ENCODE measurements around the gene ENOX1.
"Not testable (repeated sequence)": the region's sequence is repeated elsewhere in the genome, so short reads cannot be mapped to it uniquely, and the experiment has no call there.

The ENOX1 gene

DNA sequence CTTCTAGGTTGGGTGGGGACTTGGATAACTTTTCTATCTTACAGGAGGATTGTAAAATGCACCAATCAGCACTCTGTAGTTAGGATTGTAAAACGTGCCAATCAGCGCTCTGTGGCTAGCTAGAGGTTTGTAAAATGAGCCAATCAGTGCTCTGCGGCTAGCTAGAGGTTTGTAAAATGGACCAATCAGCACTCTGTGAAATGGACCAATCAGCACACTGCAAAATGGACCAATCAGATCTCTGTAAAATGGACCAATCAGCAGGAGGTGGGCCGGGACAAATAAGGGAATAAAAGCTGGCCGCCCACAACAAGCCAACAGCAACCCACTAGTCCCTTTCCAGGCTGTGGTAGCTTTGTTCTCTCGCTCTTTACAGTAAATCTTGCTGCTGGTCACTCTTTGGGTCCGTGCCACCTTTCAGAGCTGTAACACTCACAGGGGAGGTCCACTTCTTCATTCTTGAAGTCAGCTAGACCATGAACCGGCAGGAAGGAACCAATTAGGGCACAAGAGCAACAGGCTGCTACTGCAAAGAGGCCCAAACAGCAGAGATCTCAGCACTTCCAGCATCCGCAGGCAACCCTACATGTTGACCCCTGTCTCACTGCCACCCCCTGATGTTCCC is 606.6 kb downstream of the ENOX1 start:
- DNase-seq, result no peak

DNA sequence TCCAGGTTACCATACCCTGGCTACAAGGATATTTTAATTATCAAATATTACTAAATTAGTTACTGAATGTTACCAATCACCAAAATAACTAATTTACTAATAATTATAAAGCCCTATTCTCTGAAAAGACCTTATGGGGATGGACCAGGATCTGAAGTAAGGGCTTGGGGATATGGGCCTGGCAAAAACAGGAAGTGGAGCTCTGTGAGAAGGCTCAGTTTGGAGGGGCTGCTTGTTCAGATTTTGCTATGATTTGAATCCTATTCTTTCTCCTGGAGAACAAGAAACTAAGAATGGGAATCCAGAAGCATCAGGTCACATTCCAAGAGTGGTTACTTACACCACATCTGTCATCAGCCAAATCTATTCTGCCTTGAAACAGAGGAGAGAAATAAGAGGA is 615.3 kb downstream of the ENOX1 start:
- no peak for DNase-seq

DNA sequence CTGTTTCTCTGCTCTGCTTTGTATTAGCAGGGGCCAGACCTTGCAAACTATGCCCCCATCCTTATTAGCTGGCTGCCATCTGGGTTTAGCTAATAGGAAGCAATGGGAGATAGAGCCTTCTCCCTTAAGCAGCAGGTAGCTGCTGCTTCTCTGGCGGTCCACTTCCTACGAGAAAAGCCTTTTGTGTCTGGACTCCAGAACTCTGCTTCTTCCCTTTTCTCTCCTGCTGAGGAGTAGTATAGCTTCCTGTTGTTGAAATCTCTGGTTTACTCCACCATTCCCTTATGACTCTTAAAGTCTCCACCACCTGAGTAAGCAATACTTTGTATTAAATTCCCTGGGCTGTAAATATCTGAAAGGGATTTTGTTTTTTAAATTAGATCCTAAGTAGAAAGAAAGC is 616.3 kb downstream of the ENOX1 start:
- no peak for DNase-seq

DNA sequence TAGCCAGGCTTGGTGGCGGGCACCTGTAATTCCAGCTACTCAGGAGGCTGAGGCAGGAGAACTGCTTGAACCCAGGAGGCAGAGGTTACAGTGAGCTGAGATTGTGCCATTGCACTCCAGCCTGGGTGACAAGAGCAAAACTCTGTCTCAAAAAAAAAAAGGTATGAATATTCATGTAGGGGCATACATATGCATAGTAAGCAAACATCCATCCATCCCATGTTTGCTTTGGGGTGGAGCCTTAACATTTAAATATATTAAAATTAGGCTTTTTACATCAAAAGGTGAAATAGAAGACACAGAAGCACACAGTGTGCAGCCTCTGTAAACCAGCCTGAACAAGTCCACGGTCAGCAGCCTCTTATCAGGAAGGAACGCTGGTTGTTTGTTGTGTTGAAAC is 618.3 kb downstream of the ENOX1 start:
- DNase-seq, result not testable (repeated sequence)

DNA sequence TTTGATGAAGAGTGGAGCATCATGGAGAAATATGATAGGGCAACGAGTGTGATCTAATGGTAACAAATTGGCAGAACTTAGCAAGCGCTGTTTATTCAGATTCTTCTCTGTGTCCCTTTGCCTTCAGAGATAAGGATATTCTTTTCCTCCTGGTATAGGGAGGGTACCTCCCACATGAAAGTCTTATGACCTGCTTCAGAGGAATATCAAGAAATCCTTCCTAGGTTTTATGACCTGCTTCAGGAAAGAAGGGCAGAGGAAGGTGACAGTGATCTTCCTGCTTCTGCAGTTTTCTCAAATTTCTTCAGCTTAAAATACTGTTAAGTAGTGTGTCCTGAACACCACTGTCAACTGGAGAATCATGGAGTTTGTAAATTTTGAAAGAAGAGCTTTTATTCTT is 619.0 kb downstream of the ENOX1 start:
- no peak for DNase-seq

DNA sequence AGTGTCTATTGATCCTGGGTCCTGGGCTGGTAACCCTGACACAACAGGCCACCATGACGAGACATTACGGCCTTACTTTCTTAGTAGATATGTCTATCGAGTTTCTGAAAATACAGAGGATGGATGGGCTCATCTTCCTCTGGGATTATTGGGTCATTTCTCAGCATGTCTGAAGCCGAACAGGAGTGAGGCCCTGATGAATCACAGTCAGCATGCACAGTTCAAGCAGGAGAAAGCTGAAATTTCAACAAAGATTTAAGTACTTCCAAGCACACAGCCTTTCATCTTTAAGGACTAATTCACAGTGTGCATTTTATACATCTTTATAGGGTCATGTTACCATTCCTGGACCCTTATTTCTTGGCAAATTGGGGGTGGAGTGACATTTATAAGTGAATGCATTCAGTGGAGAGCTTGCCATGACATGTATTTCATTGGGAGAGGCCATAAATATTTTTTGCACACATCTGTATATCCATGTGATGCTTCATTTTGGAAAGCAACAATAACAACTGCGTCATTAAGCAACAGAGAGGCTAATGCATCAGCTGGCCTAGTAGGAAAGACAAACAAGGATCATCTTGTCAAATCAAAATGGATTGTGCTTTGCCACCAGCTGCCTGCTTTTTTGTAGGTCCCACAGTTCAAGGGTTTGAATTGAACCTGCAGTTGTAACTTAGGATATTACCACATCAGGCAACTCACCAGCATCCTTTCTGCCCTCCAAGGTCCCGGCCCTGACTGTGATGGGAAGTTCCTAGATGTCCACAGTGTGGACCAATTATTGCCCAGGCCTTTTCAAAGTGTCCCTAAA is 619.9 kb downstream of the ENOX1 start:
- no peak for DNase-seq

Measured in activated T-cell treated with anti-CD3 and anti-CD28 coated beads for 4 hours (primary cell).